ENCODE data around the gene BRD9.

- TF ChIP-seq MAX (IDR thresholded peaks at IDR 0.05; ENCODE audit: low read depth, low read length) (no peak), POLR2A (IDR thresholded peaks at IDR 0.05; ENCODE audit: extremely low read depth, insufficient read length) (no peak)
Measured at GRCh38 chr5:854966-855743, 37.4 kb downstream of the BRD9 start.

Data from NB4 (cell line).